ENCODE data around the gene ABITRAM. TPM values are rescaled to one million over a fixed set of nuclear protein-coding genes. Genes with fewer than 3 reads are reported as not detected.
"Not testable (repeated sequence)": the region's sequence is repeated elsewhere in the genome, so short reads cannot be mapped to it uniquely, and the experiment has no call there.

Gene ABITRAM
- polyA plus RNA-seq, 5 donors: 28.2 to 37.1 (median 32.7) TPM

DNA sequence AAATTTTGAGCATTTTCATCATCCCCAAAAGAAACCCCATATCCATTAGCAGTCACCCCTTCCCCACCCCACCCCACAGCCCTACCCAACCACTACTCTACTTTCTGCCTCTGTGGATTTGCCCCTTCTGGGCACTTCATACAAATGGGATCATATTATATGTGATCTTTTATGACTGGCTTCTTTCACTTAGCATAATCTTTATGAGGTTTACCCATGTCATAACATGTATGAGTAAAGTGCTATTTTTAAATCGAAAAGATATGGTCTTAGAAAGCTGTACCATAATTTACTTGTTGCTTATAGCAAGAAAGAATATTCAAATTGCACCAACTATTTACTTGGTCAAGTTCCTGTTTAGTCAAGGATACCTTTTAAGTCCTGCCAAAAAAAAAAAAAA, 13.0 kb upstream of the ABITRAM start:
- no peak for DNase-seq

DNA sequence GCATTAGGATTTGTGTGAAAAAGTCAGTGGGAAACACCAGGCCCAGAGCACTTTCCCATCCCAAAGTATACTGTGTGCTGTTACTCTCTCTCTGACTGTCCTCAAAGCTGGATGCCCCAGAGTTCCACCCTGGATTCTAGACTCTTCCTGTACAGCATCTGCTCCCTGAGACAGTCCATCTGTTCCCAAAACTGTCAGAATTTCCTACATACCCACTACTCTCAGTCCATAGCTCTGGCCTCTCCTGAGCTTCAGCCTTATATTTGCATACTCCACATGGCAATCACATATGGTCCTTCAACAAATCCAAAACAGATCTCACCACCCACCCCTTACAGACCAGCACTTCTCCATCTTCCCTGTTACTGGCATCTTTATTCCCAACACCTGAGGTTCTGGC, 9.7 kb upstream of the ABITRAM start:
- no peak for DNase-seq

DNA sequence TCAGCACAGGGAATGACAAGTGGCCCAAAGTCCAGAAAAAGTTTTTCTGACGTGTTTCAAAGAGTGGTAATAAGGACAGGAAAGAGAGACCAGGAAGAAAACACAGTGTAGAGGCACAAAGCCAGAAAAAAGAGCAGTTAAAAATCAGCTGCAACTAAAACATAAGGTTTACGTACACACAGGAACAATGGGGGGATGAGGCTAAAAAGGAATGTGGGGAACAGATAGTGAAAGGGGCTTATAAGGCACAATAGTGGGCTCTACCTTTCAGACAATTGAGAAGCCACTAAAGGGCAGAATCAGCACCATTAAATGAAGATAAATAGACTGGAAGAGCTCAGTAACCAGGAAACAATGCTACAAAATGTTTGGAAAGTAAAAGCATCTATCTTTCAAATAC, 5.8 kb upstream of the ABITRAM start:
- no peak for DNase-seq

DNA sequence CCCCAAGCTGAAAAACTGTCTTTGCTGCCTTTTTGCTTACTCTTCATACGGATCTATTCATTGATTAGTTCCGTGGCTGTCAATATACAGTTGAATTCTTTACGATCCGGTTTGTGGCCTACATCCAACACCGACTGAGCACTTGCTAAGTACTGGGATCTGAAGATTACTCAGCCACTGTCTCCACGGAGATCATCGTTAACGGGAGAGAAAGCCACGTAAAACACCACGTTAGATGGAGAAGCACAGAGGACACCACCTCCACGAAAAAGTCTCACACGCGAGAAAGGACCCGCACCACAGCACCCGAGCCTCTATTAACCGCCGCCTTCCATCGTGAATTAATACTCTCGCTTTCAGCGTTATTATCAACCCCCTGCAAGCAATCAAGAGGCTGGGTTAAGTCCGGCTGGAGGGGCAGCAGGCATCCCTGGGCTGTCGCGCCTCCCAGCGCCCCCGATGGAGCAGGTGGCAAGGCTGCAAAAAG, 926 bp upstream of the ABITRAM start:
- no peak for DNase-seq

DNA sequence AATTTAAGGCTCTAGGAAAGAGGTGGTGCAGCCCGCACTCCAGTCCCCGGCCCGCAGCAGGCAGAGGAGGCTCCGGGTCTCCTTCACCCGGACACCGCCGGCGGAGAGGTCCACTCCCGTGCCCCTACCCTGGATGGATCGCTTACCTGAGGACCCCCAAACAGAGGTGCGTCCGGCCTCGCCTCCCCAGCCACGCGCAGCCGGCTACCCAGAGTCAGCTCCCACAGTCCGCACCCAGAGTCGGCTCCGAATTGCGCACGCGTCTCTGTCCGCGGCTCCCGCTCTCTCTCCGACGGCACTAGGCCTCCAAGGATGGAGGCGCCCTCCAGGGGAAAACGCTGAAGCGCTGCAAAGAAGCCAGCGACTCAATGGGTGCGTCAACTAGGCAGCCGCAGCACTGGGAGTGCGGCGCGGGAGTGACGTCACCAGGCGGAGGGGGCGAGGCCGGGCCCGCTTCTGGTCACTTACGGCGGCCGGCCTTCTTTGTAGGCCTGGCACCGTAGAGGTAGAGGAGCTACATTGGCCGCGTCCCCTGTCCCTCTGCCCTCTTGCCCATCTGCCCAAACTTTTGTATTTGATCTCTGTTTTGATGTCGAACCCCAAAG, 380 bp upstream of the ABITRAM start, which contains the start of gene ELP1:
Gene ELP1, minus strand, starts transcription at position 407 of the 605 bp plus-strand sequence. CDS start 2,978 bp downstream, outside the sequence.
- DNase-seq: peak; percentile 92 to 94

DNA sequence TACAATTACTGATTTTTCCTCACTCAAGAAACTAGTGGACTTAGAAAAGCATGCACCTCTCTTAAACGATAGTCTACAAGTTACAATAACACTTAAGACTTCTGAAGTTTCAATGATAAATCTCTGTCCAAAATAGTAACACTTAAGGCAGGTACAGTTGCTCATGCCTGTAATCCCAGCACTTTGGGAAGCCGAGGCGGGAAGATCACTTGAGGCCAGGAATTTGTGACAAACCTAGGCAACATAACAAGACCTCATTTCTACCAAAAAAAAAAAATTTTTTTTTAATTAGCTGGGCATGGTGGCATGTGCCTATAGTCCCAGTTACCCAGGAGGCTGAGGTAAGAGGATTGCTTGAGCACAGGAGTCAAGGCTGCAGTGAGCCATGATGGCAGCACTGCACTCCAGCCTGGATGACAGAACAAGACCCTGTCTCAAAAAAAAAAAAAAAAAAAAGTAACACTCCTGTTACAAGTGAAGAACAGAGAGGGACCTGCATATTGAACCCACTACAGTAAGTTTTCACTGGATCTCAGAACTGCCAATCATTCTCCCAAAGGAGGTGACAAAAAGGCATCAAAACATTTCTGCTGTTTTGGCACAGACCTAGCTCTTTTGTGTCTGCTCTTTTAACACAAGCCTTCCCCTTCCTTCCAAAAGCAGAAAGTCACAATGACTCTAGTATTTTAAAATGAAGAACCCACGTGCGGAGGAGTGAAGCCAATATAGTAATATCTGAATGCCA, 3.5 kb downstream of the ABITRAM start:
- no peak for DNase-seq

DNA sequence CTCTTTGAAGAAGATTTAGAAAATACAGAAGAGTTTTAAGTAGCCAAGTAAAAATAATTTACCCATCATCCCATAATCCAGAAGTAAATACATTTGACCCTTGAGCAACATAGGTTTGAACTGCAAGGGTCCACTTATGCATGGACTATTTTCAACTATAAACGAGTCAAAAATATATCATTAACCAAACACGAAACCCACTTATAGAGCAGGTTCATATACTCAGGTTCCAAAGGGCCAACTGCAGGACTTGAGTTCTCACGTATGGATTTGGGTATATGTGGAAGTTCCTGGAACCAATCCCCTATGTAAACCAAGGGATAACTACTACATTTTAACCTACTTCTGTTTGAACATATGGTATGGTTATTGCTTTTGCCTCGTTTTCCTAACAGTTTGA, 5.8 kb downstream of the ABITRAM start:
- no peak for DNase-seq

DNA sequence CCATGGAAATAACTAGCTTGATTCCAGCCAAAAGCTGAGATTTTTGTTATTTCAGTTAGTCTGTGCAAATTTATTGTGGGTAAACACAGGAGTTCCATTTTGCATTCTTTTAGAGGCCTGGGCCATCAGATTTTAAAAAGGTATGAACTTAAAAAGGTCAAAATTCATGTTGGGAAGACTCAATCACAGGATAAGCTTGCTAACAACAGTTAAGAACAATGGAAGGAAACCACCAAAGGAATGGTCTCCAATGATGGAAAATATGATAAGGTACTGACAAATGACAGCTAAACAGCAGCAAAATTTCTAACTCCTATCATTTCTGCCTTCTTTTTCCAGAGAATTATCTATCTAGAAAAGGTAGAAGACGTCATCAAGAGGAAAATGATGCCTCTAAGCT, 16.0 kb downstream of the ABITRAM start:
- DNase-seq: no peak

DNA sequence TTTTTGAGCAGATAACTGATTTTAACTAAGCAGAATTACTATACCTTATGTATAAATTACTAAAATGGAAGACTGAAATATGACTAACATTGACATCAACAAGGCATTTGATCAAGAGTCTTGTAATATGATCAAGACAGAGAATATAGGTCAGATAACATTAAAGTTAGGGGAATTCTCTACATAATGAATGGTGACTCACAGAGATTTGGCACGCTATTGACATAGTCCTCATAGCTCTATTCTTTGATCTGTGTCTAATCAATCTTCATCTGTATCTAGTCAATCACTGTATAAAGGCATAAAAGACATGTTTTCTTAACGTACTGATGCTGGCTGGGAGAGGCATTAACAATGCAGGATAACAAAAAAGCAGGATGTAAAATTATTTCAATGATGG, 17.4 kb downstream of the ABITRAM start:
- no peak for DNase-seq

DNA sequence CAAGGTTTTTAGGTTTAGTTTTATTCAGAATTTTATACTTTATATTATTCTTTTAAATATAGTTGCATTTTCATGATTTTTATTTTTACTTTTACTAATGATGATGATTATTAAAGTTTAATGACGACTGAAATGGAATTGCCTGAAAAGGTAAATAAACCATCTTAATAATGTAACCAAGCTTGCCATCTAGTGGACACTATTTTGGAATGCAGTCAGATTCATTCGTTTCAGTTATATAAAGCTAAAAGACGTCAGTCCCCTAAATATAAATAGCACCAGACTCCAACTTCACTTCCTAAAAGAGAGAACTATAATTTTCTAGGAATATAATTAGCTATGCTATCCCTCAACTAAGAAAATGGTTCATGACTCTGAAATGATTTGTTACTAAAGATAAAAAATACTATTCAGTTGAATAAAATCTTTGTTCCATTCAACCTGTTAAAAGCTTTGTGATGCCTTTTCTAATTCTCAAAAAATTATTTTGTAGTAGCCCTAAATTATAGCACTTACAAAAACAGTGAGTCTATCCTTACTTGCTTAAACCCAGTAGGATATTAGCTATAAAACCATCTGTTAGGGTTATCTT, 19.9 kb downstream of the ABITRAM start:
- DNase-seq: no peak

DNA sequence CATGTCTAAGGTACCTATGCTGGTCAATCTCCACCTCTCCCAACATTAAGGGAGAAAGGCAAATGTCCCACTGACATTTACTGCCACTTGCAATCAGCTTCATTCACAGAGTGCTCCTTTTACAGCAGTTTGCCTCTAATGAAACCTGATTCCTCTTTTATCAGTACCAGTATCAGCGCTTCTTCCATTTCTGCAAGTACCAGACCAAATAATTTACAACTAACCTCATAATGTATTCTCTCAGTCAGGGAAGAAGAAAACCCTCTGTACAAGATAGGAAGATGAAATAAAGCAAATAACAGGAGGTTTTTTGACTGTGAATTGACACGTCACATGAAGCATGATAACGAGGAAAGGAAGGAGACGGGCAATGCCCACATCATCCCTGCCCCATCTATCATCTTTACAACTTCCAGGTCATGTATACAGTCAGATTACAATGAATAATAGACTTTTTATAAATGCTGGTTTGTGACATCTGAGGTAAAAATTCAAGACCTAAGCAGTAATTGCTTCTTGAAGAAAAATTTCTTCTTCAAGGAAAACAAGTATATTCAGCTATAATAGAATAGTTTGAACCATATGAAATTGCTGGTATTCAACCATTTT, 21.9 kb downstream of the ABITRAM start:
- DNase-seq: no peak

DNA sequence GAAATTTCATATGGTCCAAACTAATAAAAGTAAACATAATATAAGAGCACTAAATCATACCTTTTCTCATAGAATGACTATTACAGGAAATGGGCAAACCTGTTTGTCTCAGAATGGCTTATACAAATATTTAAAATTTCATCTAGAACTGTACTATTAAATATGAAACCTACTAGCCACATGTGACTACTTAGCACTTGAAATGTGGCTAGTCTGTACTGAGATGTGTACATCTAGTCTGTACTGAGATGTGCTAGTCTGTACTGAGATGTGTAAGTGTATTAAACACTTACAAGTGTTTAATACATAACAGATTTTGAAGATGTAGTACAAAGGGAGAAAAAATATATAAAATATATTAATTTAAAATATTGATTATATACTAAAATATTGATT, 22.4 kb downstream of the ABITRAM start:
- DNase-seq: no peak

DNA sequence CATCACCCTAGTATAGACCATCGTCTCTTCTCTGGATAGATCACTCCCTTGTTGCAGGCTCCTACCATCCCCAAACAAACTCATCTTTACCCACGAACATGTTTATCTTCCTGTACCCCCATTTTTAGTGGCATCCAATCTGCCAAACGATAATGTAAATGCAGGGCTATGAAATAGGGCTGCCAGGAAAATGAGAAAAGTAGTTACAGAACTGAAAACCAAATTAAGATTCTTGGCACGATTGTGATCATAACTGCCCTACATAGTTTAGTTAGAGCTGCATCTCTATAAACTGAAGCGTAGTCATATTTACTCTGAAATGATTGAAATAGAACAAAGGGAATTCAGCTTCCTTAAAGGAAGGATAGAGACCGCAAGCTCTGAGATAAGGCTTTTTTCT, 26.1 kb downstream of the ABITRAM start:
- no peak for DNase-seq

DNA sequence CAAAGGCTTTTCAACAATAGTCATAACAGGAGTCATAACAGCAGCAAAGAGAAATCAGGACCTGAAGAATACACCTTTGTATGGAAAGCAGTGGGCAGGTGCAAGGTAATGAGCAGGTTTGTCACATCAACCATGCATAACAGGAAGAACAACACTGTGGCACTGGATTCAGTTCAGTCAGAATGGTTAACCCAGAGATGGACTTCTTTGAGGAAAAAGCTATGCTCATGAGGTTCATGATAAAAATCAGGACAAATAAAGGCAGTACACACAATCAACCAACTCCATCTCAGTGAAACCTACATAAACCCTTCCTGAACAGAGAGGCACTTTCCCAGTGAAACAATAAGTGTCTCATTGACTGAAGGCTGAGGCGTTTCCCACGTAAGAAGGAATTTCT, 27.0 kb downstream of the ABITRAM start:
- DNase-seq: no peak

DNA sequence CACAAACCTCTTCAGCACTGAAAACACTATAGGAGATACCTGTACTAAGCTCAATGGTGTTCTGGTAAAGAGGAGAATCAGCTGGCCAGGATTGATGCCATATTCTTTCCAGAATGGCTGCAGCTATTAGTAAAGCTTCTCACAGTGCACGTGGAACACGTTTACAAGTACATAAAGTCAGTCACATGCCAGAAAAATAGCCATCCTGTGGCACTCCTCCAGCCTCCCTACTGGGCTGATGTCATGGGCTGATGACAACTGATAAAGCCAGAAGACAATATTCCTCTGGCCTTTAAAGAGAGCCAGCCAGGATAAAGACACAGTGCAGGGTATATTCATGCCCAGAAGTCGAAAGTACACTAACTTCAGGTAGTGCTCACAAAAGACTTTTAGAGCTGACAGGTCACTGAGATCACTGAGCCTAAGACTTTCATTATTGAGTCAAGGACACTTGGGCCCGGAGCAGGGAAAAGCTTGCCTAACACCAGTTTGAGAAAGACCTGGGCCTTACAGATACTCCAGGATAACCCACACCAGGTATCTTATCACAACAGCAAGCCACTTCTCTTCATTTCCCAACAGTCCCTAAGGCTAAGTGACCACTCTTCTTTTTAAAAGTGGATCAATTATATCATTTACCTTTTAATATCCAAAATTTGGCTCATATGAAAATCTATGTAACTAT, 29.4 kb downstream of the ABITRAM start:
- no peak for DNase-seq

DNA sequence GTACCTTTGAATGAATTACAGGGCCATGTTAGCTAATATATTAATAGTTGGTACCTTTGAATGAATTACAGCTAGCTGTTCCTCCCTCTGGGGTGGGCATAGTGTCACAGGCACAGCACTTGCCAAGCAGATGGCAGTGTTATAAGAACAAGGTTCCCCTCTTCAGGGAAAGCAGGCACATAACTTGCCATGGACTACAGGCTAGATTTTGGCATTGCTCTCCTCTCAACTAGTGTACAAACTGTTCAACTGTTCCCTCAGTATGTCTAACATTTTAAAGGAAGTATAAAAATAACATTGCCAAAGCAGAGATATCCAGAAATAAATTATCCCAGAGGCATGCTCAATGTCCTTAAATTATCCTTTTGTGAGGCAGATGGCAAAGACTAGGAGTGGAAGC, 33.7 kb downstream of the ABITRAM start:
- DNase-seq: no peak

DNA sequence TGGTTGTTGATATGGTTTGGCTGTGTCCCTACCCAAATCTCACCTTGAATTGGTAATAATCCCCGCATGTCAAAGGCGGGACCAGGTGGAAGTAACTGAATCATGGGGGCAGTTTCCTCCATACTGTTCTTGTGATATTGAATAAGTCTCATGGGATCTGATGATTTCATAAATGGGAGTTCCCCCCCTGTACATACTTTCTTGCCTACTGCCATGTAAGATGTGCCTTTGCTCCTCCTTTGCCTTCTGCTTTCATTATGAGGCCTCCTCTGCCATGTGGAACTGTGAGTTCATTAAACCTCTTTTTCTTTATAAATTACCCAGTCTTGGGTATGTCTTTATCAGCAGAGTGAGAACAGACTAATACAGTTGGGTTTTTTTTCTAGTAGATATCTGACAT, 37.2 kb downstream of the ABITRAM start:
- not testable (repeated sequence) for DNase-seq

DNA sequence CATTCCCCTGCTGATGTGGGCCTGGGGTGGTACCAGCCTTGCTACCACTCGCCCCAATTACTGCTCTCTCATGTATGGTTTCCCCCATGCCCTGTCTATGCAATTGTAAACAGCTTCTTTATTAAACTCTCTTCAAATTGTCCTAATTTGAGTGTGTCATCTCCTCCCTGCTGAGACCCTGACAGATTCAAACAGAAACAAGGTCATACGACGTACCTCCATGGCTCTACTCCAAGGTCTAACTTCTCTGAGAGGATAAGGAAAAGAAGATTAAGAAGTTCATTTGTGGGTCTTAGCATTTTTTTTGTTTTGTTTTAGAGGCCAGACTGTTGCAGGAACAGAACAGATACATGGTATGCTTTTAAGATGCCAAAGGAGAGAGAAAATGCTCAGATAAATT, 38.0 kb downstream of the ABITRAM start:
- DNase-seq: no peak

DNA sequence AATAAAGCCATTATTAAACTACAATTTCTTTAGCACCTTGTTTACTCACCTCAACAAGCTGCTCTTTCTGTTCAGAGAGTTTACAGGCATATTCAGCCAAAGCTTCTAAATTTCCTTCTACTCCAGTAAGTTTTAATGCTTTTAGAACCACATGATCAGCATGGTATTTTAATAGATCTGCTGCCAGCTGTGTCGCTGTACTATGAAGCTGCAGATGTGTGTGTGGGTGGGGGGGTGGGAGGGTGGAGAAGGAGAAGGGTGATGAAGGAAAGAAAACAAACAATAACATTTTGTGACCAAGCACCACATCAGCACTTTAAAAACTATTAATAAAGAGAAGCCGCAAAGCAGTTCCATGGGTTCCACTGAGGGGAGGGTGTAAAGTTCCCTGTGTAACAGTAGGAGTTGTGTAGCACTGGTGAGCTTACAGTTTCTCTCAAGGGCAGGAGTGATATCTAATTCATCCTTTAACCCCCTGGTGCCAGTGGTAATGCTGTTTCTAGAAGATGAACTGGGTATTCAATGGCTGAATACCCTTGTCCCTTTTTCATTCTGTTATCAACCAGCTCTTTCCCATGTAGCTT, 38.5 kb downstream of the ABITRAM start:
- peak; percentile 44 to 57 for DNase-seq

DNA sequence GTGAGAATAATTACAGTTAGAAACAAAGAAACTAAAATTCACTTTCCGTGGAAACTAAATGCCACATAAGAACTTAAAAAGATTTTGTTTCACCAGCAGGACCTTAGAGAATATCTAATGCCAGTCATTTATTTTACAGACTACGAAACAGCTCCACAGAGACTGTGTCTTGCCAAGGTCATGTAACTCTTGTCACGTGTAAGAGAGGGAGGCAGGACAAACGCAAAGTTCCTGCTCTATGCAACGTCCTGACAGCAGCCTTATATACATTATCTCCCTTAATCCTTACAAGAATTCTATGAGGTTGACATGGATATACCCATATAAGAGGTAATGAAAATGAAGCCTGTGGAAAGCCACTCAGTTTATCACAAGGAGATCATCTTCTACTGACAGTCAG, 39.7 kb downstream of the ABITRAM start:
- DNase-seq: peak; percentile 28 to 35

DNA sequence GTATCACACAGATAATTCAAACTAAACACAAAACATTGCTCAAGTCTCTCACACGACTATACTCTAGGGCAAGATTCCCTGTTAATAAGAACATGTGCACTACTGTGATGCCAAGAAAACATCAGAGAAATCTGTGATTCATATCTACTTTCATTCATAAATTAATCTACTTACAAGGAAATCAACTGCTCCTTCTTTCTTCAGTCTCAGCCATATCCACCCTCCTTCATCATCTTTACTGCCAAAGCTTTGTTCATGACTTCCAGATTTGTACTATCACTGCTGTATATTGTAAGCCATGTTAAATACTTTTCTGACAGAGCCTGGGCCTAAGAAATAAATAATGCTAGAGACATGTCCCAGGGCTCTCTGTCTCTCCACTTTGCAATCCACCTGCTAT, 44.0 kb downstream of the ABITRAM start:
- no peak for DNase-seq

DNA sequence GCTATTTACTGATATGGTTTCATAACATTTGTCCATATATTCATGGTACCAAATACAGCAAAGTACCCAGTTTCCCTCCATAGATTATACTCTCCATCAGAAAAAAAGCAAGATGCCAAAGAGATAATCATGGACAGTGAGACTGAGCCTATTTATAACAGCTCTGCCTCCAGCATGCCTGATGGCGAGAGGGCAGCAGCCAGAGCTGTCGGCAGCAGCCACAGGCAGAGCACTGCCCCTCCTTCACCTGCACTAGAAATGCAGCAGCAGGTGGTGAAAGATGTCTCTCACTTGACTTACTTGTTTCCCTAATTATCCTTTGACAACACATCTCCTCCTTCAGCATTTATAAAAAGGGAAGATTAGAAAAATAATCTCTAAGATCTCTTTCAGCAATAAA, 46.7 kb downstream of the ABITRAM start:
- DNase-seq: no peak

Measured in right lung (tissue), 5 donors.